Natural killer cell (primary cell): ENCODE data around the gene PSAP. TPM values are rescaled to one million over a fixed set of nuclear protein-coding genes. Genes with fewer than 3 reads are reported as not detected.

ENCODE experiments used
- ATAC-seq, 3 donors: fragments of 150-1000 bp in 2 of 3; fragments of 200-7000 bp in 1 of 3; cut with Tn5 transposase; 1 replicate in 1 of 3; 2 replicates in 2 of 3; pipeline ENCODE4 v1.10.0; 2021; ENCODE audit warnings: mild to moderate bottlenecking in 2 of 3, moderate library complexity in 2 of 3
- DNase-seq, 2 donors: peaks; one replicate each; pipeline versions ENCODE4 v3.0.0 to v3.0.0-alpha.2; 2013 to 2021; ENCODE audit warnings: mixed read lengths in 1 of 2
- H3K27ac ChIP-seq: one replicate; pipeline ENCODE4 v1.5.1; 2013; ENCODE audit warnings: mild to moderate bottlenecking, low read length
- H3K27me3 ChIP-seq: one replicate; pipeline ENCODE4 v1.6.1; 2013; ENCODE audit warnings: low read length; ENCODE audit not compliant: control insufficient read depth, insufficient read depth
- H3K36me3 ChIP-seq: one replicate; pipeline ENCODE4 v1.6.1; 2013; ENCODE audit warnings: low read length; ENCODE audit not compliant: control insufficient read depth, insufficient read depth
- H3K4me1 ChIP-seq: one replicate; pipeline ENCODE4 v1.6.1; 2013; ENCODE audit warnings: low read length; ENCODE audit not compliant: control insufficient read depth, insufficient read depth
- H3K4me3 ChIP-seq: one replicate; pipeline ENCODE4 v1.5.1; 2013; ENCODE audit warnings: low read length
- H3K9me3 ChIP-seq: one replicate; pipeline ENCODE4 v1.6.1; 2013; ENCODE audit warnings: low read length; ENCODE audit not compliant: control insufficient read depth, insufficient read depth
- H3K27ac Mint-ChIP-seq, 2 donors: one replicate each; pipeline ENCODE4 v1.8.0; 2022; ENCODE audit warnings: mild to moderate bottlenecking in 2 of 2, mixed read lengths in 2 of 2, moderate library complexity in 1 of 2
- H3K27me3 Mint-ChIP-seq, 2 donors: one replicate each; pipeline ENCODE4 v1.8.0; 2022; ENCODE audit warnings: low read depth in 2 of 2, mixed read lengths in 2 of 2
- H3K36me3 Mint-ChIP-seq: one replicate; pipeline ENCODE4 v1.8.0; 2022; ENCODE audit warnings: mixed read lengths
- H3K4me1 Mint-ChIP-seq, 2 donors: one replicate each; pipeline ENCODE4 v1.8.0; 2022; ENCODE audit warnings: mixed read lengths in 2 of 2
- H3K4me3 Mint-ChIP-seq: one replicate; pipeline ENCODE4 v1.8.0; 2022; ENCODE audit warnings: mild to moderate bottlenecking, moderate library complexity, mixed read lengths
- H3K9me3 Mint-ChIP-seq, 2 donors: one replicate each; pipeline ENCODE4 v1.8.0; 2022; ENCODE audit warnings: mixed read lengths in 2 of 2
- WGBS: methylation state at CpG from one replicate; pipeline ENCODE4 v1.1.7; 2013; ENCODE audit warnings: missing lambda C conversion rate; ENCODE audit not compliant: insufficient coverage; 5-methylcytosine and 5-hydroxymethylcytosine counted together
- intact Hi-C: fragments of 100-400 bp; cut with micrococcal nuclease; formaldehyde crosslinking; loops from one replicate; pipeline ENCODE4 v1.14.2; 2022
- total RNA-seq, 4 donors: library from RNA; stranded (reverse); fragments of 120-200 nt in 1 of 4; gene quantifications; one replicate each; pipeline versions ENCODE4 v1.2.3 to v1.2.4, GENCODE V29; 2013 to 2022
- TF ChIP-seq, protein P1 (sequence below): fragments of 200-600 bp; IDR thresholded peaks from one replicate; pipeline ENCODE4 v1.8.0; 2022; ENCODE audit warnings: antibody characterized with exemption

PSAP gene
- total RNA-seq, 3 donors from 2014 or later (not counting 1 experiment from before 2014, with no cell fraction given): 324 to 488 (median 428) TPM

DNA sequence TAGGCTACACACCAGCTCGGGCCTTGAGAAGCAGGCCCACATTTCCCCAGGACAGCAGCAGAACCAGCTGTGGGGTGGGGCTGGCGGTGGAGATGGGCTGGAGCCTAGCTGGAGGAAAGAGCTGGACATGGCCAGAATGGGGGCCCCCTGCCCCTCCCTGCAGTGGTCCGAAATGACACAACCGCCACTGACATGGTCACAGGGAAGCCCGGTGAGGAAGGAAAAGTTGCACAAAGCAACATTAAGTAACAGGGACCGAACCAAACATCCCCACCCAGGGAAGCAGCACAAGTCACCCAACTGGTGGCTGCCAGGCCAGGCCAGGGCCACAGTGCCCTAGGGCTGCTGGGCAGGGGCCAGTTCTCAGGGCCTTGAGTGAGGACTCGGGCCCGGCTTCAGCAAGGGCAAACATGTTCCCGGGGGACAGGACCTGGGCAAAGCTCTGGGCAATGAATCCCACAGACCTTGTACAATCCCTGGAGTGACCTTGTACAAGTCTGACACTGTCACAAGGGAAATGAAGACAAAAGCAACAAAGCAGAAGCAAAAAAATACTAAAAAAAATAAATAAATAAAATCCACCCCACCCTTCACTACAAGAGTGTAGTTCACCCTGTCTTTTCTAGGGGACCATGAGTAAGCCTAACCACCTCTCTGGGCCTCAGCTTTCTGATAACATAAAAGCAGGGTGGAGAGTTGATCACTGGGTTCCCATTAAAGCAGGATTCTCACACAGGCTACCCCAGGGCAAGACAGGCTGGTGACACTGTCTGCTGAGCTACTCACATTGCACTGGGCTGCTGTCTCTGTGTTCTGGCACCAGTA, 33.0 kb downstream of the PSAP start:
- intact Hi-C loops: no loop called here
- Mint-ChIP-seq H3K36me3 (peaks cover 13% of the 10 kb centered on the region), H3K4me3 (no peak overlapping the region), H3K4me1 (peaks cover 18 to 22% of the 10 kb centered on the region in 2 donors), H3K27me3 (no peaks in the 10 kb centered on the region), H3K9me3 (no peaks in the 10 kb centered on the region), H3K27ac (peak overlapping the region in 1 of 2 donors; percentile 39)
- Histone ChIP-seq H3K36me3 (peaks cover 71% of the 10 kb centered on the region), H3K4me3 (no peak overlapping the region), H3K27ac (no peak overlapping the region), H3K9me3 (no peaks in the 10 kb centered on the region), H3K4me1 (peaks cover 28% of the 10 kb centered on the region), H3K27me3 (no peaks in the 10 kb centered on the region)
- peak in 1 of 3 donors; percentile 14 for ATAC-seq
- no peak for DNase-seq
- 89% methylated on average over 9 of the region's 9 CpGs for WGBS
- TF ChIP-seq, protein P1, sequence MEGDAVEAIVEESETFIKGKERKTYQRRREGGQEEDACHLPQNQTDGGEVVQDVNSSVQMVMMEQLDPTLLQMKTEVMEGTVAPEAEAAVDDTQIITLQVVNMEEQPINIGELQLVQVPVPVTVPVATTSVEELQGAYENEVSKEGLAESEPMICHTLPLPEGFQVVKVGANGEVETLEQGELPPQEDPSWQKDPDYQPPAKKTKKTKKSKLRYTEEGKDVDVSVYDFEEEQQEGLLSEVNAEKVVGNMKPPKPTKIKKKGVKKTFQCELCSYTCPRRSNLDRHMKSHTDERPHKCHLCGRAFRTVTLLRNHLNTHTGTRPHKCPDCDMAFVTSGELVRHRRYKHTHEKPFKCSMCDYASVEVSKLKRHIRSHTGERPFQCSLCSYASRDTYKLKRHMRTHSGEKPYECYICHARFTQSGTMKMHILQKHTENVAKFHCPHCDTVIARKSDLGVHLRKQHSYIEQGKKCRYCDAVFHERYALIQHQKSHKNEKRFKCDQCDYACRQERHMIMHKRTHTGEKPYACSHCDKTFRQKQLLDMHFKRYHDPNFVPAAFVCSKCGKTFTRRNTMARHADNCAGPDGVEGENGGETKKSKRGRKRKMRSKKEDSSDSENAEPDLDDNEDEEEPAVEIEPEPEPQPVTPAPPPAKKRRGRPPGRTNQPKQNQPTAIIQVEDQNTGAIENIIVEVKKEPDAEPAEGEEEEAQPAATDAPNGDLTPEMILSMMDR: no peak

DNA sequence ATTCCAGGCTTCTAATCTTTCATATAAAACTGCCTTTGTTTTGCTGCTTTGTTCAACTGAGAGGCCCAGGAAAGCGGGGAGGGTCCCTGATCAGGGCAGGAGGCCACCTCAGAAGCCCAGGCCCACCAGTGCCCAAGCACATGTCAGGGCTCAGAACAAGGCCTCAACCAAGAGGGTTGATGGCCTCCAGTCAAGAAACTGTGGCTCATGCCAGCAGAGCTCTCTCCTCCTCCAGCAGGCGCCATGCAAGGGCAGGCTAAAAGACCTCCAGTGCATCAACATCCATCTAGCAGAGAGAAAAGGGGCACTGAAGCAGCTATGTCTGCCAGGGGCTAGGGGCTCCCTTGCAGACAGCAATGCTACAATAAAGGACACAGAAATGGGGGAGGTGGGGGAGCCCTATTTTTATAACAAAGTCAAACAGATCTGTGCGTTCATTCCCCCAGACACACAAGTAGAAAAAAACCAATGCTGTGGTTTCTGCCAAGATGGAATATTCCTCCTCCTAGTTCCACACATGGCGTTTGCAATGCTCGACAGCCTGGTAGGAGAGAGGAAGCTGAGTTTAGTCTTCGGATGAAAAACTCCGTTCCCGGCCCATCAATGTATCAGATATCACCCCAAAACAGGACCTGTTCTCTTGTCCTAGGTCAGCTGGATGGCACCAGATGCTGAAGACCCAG, 34.0 kb downstream of the PSAP start:
- Histone ChIP-seq H3K27ac (no peak overlapping the region), H3K4me3 (no peak overlapping the region), H3K27me3 (no peaks in the 10 kb centered on the region), H3K4me1 (peaks cover 21% of the 10 kb centered on the region), H3K9me3 (no peaks in the 10 kb centered on the region), H3K36me3 (peaks cover 70% of the 10 kb centered on the region)
- H3K4me3 Mint-ChIP-seq: no peak overlapping the region
- H3K27ac Mint-ChIP-seq: peak overlapping the region in 1 of 2 donors; percentile 29
- no peaks in the 10 kb centered on the region for H3K9me3 Mint-ChIP-seq
- DNase-seq (no peak), ATAC-seq (no peak)
- TF ChIP-seq, protein P1: no peak
- H3K36me3 Mint-ChIP-seq: peaks cover 13% of the 10 kb centered on the region
- WGBS: 88% methylated on average over 5 of the region's 8 CpGs
- peaks cover 8 to 15% of the 10 kb centered on the region in 2 donors for H3K4me1 Mint-ChIP-seq
- no peaks in the 10 kb centered on the region for H3K27me3 Mint-ChIP-seq
- intact Hi-C loops: no loop called here

DNA sequence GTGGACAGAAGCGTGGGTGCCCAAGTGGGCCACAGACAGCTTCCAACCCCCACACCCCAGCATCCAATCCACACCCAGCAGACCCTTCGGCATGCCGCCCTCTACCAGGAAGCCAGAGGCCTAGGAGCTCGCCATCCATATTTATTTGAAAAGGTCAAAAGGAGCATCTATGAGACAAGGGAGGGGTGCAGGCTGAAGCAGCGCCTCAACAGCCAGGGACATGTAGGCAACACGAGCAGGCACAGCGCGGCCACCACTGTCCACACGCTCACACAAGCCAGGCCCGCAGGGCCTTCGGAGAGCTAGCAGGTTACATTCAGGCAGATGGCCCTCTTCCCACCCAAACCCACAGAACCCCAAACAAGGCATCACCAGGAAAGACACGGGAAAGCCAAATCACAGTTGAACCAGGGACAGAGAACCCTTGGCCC, 34.6 kb downstream of the PSAP start:
- peaks cover 2 to 8% of the 10 kb centered on the region in 2 donors for H3K4me1 Mint-ChIP-seq
- Histone ChIP-seq H3K27me3 (no peaks in the 10 kb centered on the region), H3K9me3 (no peaks in the 10 kb centered on the region), H3K4me1 (peaks cover 23% of the 10 kb centered on the region), H3K4me3 (no peak overlapping the region), H3K27ac (no peak overlapping the region), H3K36me3 (peaks cover 64% of the 10 kb centered on the region)
- H3K27me3 Mint-ChIP-seq: no peaks in the 10 kb centered on the region
- no peak for DNase-seq
- 91% methylated on average over 12 of the region's 12 CpGs for WGBS
- H3K4me3 Mint-ChIP-seq: no peak overlapping the region
- intact Hi-C loops: no loop called here
- no peak for ATAC-seq
- TF ChIP-seq, protein P1: no peak
- peaks cover 13% of the 10 kb centered on the region for H3K36me3 Mint-ChIP-seq
- H3K9me3 Mint-ChIP-seq: no peaks in the 10 kb centered on the region
- peak overlapping the region in 1 of 2 donors; percentile 29 for H3K27ac Mint-ChIP-seq
